GM12878 (cell line): ENCODE results near the gene ZNF652. TPM values are rescaled to one million over a fixed set of nuclear protein-coding genes. Genes with fewer than 3 reads are reported as not detected.

Experiments
- ATAC-seq: fragments of 200-7000 bp; cut with Tn5 transposase; 3 replicates; pipeline ENCODE4 v1.9.1; 2020; ENCODE audit warnings: mild to moderate bottlenecking, moderate library complexity
- BruUV-seq: library from RNA; stranded (reverse); fragments of 400-500 nt; replicated peaks from 2 replicates; lab custom pipeline; 2021; lab: Mats Ljungman, UMichigan
- CTCF ChIA-PET: fragments of 300-600 bp; sonication (Branson Sonifier 250); formaldehyde crosslinking; extraction: SDS; loops from one replicate; lab custom pipeline; 2021; ENCODE audit warnings: inconsistent platforms; lab: Yijun Ruan, JAX
- POLR2A ChIA-PET: fragments of 350-600 bp; formaldehyde crosslinking; extraction: SDS; loops from one replicate; lab custom pipeline; 2021; ENCODE audit warnings: inconsistent platforms; lab: Charles Lee
- RAD21 ChIA-PET: fragments of 300-600 bp; sonication (Branson Sonifier 250); formaldehyde crosslinking; loops from one replicate; lab custom pipeline; 2023; ENCODE audit warnings: antibody characterized with exemption; ENCODE audit not compliant: unreplicated experiment; lab: Charles Lee
- SMC1A ChIA-PET: fragments of 300-600 bp; sonication (Branson Sonifier 250); formaldehyde crosslinking; loops from one replicate; lab custom pipeline; 2023; ENCODE audit not compliant: unreplicated experiment, uncharacterized antibody; lab: Charles Lee
- DNase-seq: peaks from one replicate; pipeline ENCODE4 v3.0.0-alpha.2; 2011; ENCODE audit warnings: low read depth, low spot score
- FAIRE-seq: peaks from 3 replicates; lab custom pipeline; 2011; peaks lifted over from hg19 to GRCh38; lab: Jason Lieb, UNC
- H2AFZ ChIP-seq: 2 replicates; pipeline ENCODE4 v1.6.0; 2011; ENCODE audit warnings: low read depth, low read length, control low read depth; ENCODE audit not compliant: control insufficient read depth
- H3K27ac ChIP-seq: 2 replicates; pipeline ENCODE4 v1.5.1; 2011; ENCODE audit warnings: control low read depth; ENCODE audit not compliant: control insufficient read depth, insufficient read depth
- H3K27me3 ChIP-seq, 2 experiments: replicated peaks in 1 of 2; 2 replicates each; pipeline versions ENCODE4 v1.6.0 to v1.6.1; 2011; ENCODE audit warnings: low read length in 1 of 2; ENCODE audit not compliant: control insufficient read depth in 2 of 2, insufficient read depth in 2 of 2
- H3K36me3 ChIP-seq, 2 experiments: 2 replicates each; pipeline ENCODE4 v1.5.1; 2011; ENCODE audit warnings: low read length in 1 of 2; ENCODE audit not compliant: control insufficient read depth in 2 of 2, insufficient read depth in 2 of 2
- H3K4me1 ChIP-seq: 2 replicates; pipeline ENCODE4 v1.6.1; 2011; ENCODE audit warnings: mild to moderate bottlenecking, low read length, moderate library complexity, mixed read lengths; ENCODE audit not compliant: control insufficient read depth, insufficient read depth
- H3K4me2 ChIP-seq: 2 replicates; pipeline ENCODE4 v1.6.0; 2011; ENCODE audit warnings: control low read depth; ENCODE audit not compliant: control insufficient read depth, insufficient read depth
- H3K4me3 ChIP-seq: fragments of 200-600 bp; sonication (generic); 2 replicates; pipeline ENCODE4 v1.5.1; 2016
- H3K79me2 ChIP-seq: 2 replicates; pipeline ENCODE4 v1.6.0; 2011; ENCODE audit warnings: low read length; ENCODE audit not compliant: control insufficient read depth, insufficient read depth
- H3K9ac ChIP-seq: 2 replicates; pipeline ENCODE4 v1.8.0; 2011; ENCODE audit warnings: low read length, control low read depth, mixed read lengths; ENCODE audit not compliant: control insufficient read depth, insufficient read depth
- H3K9me3 ChIP-seq: replicated peaks from 3 replicates; pipeline ENCODE4 v1.5.1; 2011; ENCODE audit warnings: mild to moderate bottlenecking, low read length; ENCODE audit not compliant: control insufficient read depth, insufficient read depth
- H4K20me1 ChIP-seq: 2 replicates; pipeline ENCODE4 v1.6.0; 2011; ENCODE audit not compliant: control insufficient read depth, insufficient read depth
- BACH1 ChIP-seq: fragments of 450-650 bp; IDR thresholded peaks from 2 replicates; pipeline ENCODE4 v1.6.1; 2017; ENCODE audit warnings: mild to moderate bottlenecking, borderline replicate concordance
- KLF5 ChIP-seq: fragments of 450-650 bp; IDR thresholded peaks from 2 replicates; pipeline ENCODE4 v1.6.1; 2014; ENCODE audit warnings: mild to moderate bottlenecking; ENCODE audit not compliant: partially characterized antibody
- MEF2B ChIP-seq: fragments of 450-650 bp; IDR thresholded peaks from 2 replicates; pipeline ENCODE4 v1.6.1; 2018; ENCODE audit warnings: mild to moderate bottlenecking, moderate library complexity; ENCODE audit not compliant: partially characterized antibody, poor library complexity, severe bottlenecking
- MXI1 ChIP-seq: fragments of 150-350 bp; IDR thresholded peaks from 2 replicates; pipeline ENCODE4 v1.6.1; 2011; ENCODE audit warnings: low read depth, mild to moderate bottlenecking, inconsistent platforms, low read length, improper control_type of control experiment
- NBN ChIP-seq: fragments of 450-650 bp; IDR thresholded peaks from 2 replicates; pipeline ENCODE4 v1.6.1; 2016
- NFXL1 ChIP-seq: fragments of 450-650 bp; IDR thresholded peaks from 2 replicates; pipeline ENCODE4 v1.6.1; 2017; ENCODE audit warnings: antibody characterized with exemption, mild to moderate bottlenecking, borderline replicate concordance
- NR2C1 ChIP-seq: fragments of 450-650 bp; IDR thresholded peaks from 2 replicates; pipeline ENCODE4 v1.6.1; 2017; ENCODE audit warnings: antibody characterized with exemption, mild to moderate bottlenecking, moderate library complexity
- PAX8 ChIP-seq: fragments of 450-650 bp; IDR thresholded peaks from 2 replicates; pipeline ENCODE4 v1.6.1; 2017; ENCODE audit warnings: mild to moderate bottlenecking, moderate library complexity
- RUNX3 ChIP-seq: IDR thresholded peaks from 2 replicates; pipeline ENCODE4 v1.6.1; 2012; ENCODE audit warnings: low read length, inconsistent platforms
- SMARCA5 ChIP-seq: fragments of 450-650 bp; IDR thresholded peaks from 2 replicates; pipeline ENCODE4 v1.6.1; 2017; ENCODE audit warnings: mild to moderate bottlenecking
- WGBS: methylation state at CpG from one replicate; pipeline ENCODE4 v1.1.6; 2016; ENCODE audit warnings: low lambda C conversion rate; ENCODE audit not compliant: insufficient replicate concordance, insufficient coverage; ENCODE audit errors: missing lambda C conversion rate; 5-methylcytosine and 5-hydroxymethylcytosine counted together
- in situ Hi-C: fragments of 300-500 bp; cut with MboI; formaldehyde crosslinking; loops from 9 replicates; pipeline ENCODE4 v1.14.3; 2018; ENCODE audit warnings: mixed read lengths
- intact Hi-C: fragments of 100-400 bp; cut with micrococcal nuclease; formaldehyde crosslinking; loops from one replicate; pipeline ENCODE4 v1.14.2; 2022; ENCODE audit not compliant: unreplicated experiment
- polyA plus RNA-seq, 11 experiments: library from polyadenylated mRNA; depleted of rRNA in 4 of 11; unstranded in 6 of 11; stranded (reverse) in 5 of 11; fragments of >200 nt; fragmentation: Nextera tagmentation in 4 of 11; fragmentation: Illumina TruSeq in 1 of 11; extraction: Ambion mirVana in 4 of 11; extraction: Trizol in 1 of 11; gene quantifications; 1 replicate in 1 of 11; 2 replicates in 10 of 11; pipeline versions ENCODE4 v1.2.1 to v1.2.3, GENCODE V29; 2011 to 2016; ENCODE audit warnings: inconsistent platforms in 2 of 11, missing spikeins in 2 of 11, low read depth in 1 of 11
- total RNA-seq, 4 experiments: library from RNA; depleted of rRNA in 3 of 4; stranded (reverse); fragments of >200 nt in 3 of 4; fragmentation: Illumina TruSeq in 1 of 4; extraction: Trizol in 1 of 4; gene quantifications; 2 replicates each; pipeline versions ENCODE4 v1.2.1 to v1.2.3, GENCODE V29; 2013 to 2021
- TF ChIP-seq, protein P1 (sequence below): IDR thresholded peaks from 2 replicates; pipeline ENCODE4 v1.6.1; 2011; ENCODE audit warnings: borderline replicate concordance, low read depth, mild to moderate bottlenecking, moderate library complexity, mixed read lengths, low read length; ENCODE audit not compliant: insufficient read depth; ENCODE audit errors: extremely low read length
- TF ChIP-seq, protein P2 (sequence below): fragments of 450-650 bp; formaldehyde crosslinking; IDR thresholded peaks from 2 replicates; pipeline ENCODE4 v1.4.0; 2022; ENCODE audit warnings: mild to moderate bottlenecking, moderate library complexity
- TF ChIP-seq, protein P3 (sequence below): fragments of 450-650 bp; IDR thresholded peaks from 2 replicates; pipeline ENCODE4 v1.6.1; 2017; ENCODE audit warnings: mild to moderate bottlenecking, moderate library complexity
- TF ChIP-seq, protein P4 (sequence below): fragments of 450-650 bp; IDR thresholded peaks from 2 replicates; pipeline ENCODE4 v1.6.1; 2018; ENCODE audit warnings: borderline replicate concordance, mild to moderate bottlenecking; ENCODE audit not compliant: partially characterized antibody

ZNF652 gene
- total and polyA plus RNA-seq, 10 of the 15 experiments (the other 5 are each of a cell fraction or from before 2014, with no cell fraction given) = 3.4 to 13.1 (median 8.7) TPM

DNA sequence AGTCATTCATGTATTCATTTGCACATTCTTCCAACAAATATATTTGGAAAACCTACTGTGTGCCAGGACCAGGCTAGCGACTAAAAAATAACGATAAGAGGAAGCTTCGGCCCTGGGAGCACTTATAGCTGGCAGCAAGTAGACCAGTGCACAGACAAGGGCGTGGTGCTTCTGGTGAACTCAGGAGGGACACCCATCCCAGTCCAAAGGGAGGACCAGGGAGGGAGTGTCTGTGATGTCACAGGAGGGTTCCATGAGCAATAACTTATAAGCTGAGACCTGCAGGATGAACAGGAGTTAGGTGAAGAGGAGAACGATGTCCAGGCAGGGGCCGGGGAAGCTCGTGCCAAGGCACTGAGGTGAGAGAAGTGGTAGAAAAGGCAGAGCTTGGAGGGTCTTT is 114.1 kb downstream of the ZNF652 start:
- intact Hi-C loops = no loop called here
- Histone ChIP-seq H3K4me2 (no peak overlapping the region), H3K4me3 (no peak overlapping the region)
- TF ChIP-seq, protein P1, sequence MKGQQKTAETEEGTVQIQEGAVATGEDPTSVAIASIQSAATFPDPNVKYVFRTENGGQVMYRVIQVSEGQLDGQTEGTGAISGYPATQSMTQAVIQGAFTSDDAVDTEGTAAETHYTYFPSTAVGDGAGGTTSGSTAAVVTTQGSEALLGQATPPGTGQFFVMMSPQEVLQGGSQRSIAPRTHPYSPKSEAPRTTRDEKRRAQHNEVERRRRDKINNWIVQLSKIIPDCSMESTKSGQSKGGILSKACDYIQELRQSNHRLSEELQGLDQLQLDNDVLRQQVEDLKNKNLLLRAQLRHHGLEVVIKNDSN = no peak
- TF ChIP-seq, protein P2, sequence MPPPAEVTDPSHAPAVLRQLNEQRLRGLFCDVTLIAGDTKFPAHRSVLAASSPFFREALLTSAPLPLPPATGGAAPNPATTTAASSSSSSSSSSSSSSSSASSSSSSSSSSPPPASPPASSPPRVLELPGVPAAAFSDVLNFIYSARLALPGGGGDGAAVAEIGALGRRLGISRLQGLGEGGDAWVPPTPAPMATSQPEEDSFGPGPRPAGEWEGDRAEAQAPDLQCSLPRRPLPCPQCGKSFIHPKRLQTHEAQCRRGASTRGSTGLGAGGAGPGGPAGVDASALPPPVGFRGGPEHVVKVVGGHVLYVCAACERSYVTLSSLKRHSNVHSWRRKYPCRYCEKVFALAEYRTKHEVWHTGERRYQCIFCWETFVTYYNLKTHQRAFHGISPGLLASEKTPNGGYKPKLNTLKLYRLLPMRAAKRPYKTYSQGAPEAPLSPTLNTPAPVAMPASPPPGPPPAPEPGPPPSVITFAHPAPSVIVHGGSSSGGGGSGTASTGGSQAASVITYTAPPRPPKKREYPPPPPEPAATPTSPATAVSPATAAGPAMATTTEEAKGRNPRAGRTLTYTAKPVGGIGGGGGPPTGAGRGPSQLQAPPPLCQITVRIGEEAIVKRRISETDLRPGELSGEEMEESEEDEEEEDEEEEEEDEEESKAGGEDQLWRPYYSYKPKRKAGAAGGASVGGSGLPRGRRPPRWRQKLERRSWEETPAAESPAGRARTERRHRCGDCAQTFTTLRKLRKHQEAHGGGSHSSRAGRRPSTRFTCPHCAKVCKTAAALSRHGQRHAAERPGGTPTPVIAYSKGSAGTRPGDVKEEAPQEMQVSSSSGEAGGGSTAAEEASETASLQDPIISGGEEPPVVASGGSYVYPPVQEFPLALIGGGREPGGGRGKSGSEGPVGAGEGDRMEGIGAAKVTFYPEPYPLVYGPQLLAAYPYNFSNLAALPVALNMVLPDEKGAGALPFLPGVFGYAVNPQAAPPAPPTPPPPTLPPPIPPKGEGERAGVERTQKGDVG = no peak
- TF ChIP-seq MXI1 (no peak), NBN (no peak), BACH1 (no peak), SMARCA5 (no peak), KLF5 (no peak), MEF2B (no peak), PAX8 (no peak), RUNX3 (no peak), NR2C1 (no peak), NFXL1 (no peak)
- TF ChIP-seq, protein P3, sequence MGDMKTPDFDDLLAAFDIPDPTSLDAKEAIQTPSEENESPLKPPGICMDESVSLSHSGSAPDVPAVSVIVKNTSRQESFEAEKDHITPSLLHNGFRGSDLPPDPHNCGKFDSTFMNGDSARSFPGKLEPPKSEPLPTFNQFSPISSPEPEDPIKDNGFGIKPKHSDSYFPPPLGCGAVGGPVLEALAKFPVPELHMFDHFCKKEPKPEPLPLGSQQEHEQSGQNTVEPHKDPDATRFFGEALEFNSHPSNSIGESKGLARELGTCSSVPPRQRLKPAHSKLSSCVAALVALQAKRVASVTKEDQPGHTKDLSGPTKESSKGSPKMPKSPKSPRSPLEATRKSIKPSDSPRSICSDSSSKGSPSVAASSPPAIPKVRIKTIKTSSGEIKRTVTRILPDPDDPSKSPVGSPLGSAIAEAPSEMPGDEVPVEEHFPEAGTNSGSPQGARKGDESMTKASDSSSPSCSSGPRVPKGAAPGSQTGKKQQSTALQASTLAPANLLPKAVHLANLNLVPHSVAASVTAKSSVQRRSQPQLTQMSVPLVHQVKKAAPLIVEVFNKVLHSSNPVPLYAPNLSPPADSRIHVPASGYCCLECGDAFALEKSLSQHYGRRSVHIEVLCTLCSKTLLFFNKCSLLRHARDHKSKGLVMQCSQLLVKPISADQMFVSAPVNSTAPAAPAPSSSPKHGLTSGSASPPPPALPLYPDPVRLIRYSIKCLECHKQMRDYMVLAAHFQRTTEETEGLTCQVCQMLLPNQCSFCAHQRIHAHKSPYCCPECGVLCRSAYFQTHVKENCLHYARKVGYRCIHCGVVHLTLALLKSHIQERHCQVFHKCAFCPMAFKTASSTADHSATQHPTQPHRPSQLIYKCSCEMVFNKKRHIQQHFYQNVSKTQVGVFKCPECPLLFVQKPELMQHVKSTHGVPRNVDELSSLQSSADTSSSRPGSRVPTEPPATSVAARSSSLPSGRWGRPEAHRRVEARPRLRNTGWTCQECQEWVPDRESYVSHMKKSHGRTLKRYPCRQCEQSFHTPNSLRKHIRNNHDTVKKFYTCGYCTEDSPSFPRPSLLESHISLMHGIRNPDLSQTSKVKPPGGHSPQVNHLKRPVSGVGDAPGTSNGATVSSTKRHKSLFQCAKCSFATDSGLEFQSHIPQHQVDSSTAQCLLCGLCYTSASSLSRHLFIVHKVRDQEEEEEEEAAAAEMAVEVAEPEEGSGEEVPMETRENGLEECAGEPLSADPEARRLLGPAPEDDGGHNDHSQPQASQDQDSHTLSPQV = no peak
- TF ChIP-seq, protein P4, sequence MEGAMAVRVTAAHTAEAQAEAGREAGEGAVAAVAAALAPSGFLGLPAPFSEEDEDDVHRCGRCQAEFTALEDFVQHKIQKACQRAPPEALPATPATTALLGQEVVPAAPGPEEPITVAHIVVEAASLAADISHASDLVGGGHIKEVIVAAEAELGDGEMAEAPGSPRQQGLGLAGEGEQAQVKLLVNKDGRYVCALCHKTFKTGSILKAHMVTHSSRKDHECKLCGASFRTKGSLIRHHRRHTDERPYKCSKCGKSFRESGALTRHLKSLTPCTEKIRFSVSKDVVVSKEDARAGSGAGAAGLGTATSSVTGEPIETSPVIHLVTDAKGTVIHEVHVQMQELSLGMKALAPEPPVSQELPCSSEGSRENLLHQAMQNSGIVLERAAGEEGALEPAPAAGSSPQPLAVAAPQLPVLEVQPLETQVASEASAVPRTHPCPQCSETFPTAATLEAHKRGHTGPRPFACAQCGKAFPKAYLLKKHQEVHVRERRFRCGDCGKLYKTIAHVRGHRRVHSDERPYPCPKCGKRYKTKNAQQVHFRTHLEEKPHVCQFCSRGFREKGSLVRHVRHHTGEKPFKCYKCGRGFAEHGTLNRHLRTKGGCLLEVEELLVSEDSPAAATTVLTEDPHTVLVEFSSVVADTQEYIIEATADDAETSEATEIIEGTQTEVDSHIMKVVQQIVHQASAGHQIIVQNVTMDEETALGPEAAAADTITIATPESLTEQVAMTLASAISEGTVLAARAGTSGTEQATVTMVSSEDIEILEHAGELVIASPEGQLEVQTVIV = no peak

More for the DNA sequence above, 114.1 kb downstream of the ZNF652 start:
- no peak for ATAC-seq
- ChIA-PET SMC1A (no interaction called here), CTCF (interaction anchor here (0.9 to 1.2 kb wide), 2 partner anchors 10 to 69 kb away, joined by 3 to 4 read pairs; no protein-coding TSS in a partner anchor), POLR2A (interaction anchor here (0.5 kb wide), 1 partner anchor 530 kb away, joined by 6 read pairs; no protein-coding TSS in a partner anchor), RAD21 (no interaction called here)
- no peak overlapping the region for H2AFZ ChIP-seq
- H3K79me2 ChIP-seq = no peaks in the 10 kb centered on the region
- no peak for DNase-seq
- no peak overlapping the region for H3K9ac ChIP-seq
- H3K9me3 ChIP-seq = no peaks in the 10 kb centered on the region
- no peak for FAIRE-seq
- H3K36me3 ChIP-seq = no peaks in the 10 kb centered on the region
- BruUV-seq = no TSS peak
- no peaks in the 10 kb centered on the region for H4K20me1 ChIP-seq
- H3K27ac ChIP-seq = no peak overlapping the region
- peaks cover 2% of the 10 kb centered on the region in 2 experiments; a peak in 3 of 4 replicates for H3K27me3 ChIP-seq
- 58% methylated on average over 7 of the region's 7 CpGs for WGBS
- in situ Hi-C loops = no loop called here
- no peaks in the 10 kb centered on the region for H3K4me1 ChIP-seq
